GM18951 (cell line): ENCODE data around the gene IQCF5.
"Not testable (repeated sequence)": the region's sequence is repeated elsewhere in the genome, so short reads cannot be mapped to it uniquely, and the experiment has no call there.

Source experiments
- POLR2A ChIP-seq: IDR thresholded peaks from 4 replicates; pipeline ENCODE4 v1.6.1; 2011; ENCODE audit warnings: mild to moderate bottlenecking; ENCODE audit not compliant: insufficient read length, insufficient read depth; ENCODE audit errors: extremely low read depth
- in situ Hi-C: fragments of 300-500 bp; cut with MboI; formaldehyde crosslinking; loops from one replicate; pipeline ENCODE4 v1.12.0; 2022; ENCODE audit warnings: low sequenced_read_pairs, mixed read lengths, inconsistent platforms; ENCODE audit not compliant: unreplicated experiment

IQCF5 gene

DNA sequence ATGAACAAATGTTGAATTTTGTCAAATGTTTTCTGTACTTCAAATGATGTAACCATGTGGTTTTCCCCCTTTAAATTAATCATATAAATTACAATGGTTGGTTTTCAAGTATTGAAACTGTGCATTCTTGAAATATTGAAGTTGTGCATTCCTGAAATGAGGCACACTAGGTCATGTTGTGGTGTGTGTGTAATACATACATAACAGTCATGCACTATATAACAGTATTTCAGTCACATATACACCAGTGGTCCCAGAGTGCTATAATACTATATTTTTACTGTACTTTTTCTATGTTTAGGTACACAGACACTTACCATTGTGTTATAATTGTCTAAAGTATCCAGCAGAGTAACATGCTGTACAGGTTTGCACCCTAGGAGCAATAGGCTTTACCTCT lies 11.0 kb upstream of the IQCF5 start:
- no peak for TF ChIP-seq POLR2A
- in situ Hi-C loops: no loop called here

DNA sequence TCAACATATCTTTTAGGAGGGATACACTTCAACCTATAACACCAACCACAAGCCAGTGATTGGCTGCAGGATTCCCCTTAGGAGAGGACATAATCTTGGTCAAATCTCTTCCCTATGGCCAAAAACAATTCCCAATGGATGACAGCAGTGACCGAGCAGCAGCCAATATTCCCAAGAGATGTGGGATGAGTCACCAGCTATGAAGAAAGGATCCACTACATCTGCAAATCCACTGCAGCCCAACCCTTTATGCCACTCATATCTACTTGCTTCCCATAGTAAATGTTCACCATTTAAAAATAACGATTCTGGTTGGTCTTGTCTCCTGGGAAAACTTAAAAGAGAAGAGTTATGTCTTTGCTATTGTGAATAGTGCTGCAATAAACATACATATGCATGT lies 4.5 kb upstream of the IQCF5 start:
- no peak for TF ChIP-seq POLR2A
- in situ Hi-C loops: no loop called here

DNA sequence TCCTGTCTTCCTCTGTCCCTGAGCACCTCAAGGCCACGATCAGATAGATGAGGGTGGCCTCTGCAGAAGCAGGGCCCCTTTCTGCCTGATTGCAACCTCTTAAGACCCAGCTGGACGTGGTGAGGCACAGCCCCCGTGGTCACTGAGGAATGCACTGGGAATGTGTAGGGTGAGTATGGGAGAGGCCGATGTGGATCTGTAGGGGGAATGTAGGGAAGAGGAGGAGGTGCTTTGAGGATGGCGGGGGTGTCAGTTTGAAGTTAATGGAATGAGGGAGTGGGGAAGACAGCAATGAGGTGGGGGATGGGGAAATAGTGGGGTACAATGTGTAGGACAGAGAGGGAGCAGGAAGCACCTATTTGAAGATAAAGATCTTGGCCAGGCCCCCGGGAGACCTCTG lies 785 bp upstream of the IQCF5 start:
- TF ChIP-seq POLR2A: no peak
- in situ Hi-C loops: no loop called here

DNA sequence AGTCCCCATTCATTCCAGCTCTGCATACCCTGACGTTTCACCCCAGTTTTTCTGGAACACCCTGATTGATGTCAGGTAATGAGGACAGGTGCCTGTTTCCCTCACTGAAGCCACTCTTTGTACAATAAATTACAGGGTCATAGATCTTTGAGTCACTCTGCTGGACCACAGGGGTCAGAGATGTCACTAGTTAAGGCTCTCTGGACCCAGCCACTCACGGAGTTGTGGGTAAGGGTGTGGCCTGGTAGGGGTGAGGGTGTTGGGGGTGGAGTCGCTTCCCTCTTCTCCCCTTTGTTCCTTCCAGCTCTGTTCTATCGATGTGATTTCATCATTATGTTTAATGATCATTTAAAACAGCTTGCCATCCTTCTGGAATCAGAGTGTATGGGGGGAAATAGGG lies 512 bp downstream of the IQCF5 start:
- in situ Hi-C loops: no loop called here
- no peak for TF ChIP-seq POLR2A

DNA sequence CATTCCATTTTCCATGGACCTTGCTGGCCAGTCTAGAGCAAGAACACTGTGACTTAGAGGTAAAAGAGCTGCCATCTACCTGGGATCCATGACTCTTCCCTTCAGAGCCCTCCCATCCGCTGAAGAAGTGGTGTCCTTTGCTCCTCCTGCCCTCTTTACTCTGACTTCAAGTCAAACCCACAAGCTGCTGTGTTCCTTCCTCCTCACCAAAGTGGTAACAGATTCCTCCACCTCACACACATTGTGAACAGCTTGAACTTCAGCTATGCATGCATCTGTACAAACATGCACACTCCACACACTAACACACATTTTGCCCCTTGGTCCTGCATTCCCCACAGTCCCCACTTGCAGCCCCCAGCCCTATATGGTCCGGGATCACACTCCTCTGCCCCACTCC lies 990 bp downstream of the IQCF5 start:
- in situ Hi-C loops: no loop called here
- TF ChIP-seq POLR2A: no peak

DNA sequence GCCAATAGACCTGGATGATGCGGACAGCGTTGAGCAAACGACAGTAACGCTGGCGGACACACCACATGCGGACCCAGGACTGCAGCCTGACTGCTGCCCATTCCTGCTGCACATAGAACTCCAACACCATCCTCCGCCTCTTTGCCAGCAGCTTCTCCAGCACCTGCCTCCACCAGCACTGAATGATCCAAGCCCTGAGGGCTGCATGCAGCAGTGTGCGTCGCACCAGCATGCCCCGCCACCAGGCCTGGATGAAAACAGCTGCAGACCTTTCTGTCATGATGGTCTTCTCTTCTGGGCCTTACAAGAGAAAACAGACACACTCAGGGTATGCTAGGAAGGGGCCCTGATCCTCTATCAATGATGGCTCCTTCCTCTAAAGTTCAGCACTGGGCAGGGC lies 1.5 kb downstream of the IQCF5 start:
- in situ Hi-C loops: no loop called here
- TF ChIP-seq POLR2A: no peak

DNA sequence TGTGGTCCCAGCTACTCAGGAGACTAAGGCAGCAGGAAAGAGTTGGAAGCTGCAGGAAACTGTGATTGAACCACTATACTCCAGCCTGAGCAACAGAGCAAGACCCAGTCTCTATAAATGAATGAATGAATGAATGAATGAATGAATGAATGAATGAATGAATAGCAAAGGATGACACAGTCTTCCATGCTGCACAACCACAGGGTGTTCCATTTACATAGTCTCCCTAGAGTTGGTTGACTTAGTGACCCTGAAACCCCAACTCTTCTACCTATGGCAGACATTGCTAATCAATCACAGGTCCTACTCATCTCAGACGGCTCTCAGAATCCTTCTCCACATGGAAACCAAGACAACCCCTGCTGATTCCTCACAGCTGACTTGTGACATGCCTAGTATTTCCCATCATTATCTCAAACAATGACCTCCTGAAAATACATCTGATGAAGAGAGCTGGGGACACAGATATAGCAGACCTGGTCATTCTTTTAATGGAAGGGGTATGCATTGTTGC lies 2.1 kb downstream of the IQCF5 start:
- TF ChIP-seq POLR2A: no peak
- in situ Hi-C loops: no loop called here

DNA sequence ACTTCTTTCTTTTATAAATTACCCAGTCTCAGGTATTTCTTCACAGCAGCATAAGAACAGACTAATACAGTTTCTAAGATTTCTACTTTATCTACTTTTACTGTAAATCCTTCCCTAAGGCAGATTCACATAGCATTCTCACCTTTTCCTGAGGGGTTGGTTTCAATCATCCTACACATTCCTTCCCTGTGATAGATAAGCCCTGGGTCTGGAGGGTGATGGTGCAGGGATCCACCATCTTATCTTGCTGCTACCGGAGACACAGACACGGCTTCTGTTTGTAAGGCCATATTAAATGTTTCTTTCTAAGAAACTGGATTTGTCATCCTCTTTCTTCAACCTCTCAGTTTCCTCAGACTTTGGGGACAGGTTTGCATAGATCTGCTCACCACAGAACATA lies 6.1 kb downstream of the IQCF5 start:
- in situ Hi-C loops: no loop called here
- no peak for TF ChIP-seq POLR2A

DNA sequence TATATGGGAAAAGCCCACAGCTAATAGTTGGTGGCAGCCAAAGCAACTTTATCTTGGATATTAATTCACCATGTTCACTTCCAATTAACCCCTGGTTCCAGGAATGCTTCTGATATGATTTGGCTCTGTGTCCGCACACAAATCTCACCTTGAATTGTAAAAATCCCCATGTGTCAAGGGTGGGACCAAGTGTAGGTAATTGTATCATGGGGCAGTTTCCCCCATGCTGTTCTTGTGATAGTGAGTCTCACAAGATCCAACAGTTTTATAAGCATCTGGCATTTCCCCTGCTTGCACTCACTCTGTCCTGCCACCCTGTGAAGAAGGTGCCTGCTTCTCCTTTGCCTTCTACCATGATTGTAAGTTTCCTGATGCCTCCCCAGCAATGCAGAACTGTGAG lies 6.5 kb downstream of the IQCF5 start:
- in situ Hi-C loops: not testable (repeated sequence)

DNA sequence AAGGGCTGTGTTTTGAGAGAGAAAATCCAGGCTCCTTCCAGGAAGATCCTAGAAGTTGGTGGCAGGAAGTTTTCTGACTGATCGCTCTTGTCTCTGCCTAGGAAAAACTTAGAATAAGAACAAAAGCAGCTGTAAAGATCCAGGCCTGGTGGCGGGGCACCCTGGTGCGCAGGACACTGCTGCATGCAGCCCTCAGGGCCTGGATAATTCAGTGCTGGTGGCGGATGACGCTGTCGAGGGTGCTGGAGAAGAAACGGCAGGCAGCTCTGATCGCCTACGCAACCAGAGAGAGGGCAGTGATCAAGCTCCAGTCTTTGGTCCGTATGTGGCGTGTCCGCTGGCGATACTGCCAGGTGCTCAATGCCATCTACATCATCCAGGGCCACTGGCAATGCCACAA lies 12.5 kb downstream of the IQCF5 start:
- no peak for TF ChIP-seq POLR2A
- in situ Hi-C loops: no loop called here

DNA sequence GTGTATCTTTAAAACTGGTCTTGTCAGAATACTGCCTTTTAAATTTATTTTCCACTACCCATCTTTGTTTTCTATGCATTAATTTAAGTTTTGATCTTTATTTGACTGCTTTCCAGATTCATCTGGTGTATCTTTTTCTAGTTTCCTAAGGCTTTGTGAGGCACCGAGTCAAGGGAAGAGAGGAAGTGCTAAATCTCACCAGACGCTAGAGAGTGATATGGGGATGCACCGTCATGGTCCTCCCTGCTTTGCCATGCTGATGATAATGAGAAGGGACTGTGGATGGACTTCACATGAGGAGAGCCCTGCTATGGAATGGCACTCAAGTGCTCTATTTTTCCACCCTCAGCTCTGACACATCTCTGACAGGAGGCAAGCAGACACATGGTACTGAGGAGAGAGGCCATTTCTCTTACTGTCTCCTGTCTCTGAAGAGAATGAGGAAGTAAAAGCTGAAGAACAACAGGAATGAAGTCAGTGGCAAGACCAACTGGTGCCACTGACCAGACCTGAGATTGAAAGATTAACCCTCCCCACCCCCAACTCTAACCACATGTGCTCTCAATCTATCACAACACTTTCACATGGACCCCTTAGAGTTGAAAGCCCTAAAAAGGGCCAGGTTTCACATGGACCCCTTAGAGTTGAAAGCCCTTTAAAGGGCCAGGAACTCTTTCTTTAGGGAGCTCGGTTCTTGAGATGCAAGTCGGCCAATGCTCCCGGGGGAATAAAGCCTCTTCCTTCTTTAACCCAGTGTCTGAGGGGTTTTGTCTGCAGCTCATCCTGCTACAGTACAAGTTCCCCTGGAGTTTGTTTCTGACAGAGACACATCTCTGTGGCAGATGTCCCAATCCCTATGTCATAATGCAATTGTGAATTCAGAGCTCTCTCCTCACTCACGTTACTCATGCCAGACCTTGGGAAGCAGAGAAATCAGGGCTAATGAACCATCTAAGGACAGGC lies 14.4 kb downstream of the IQCF5 start, which contains the start of gene IQCF2:
Gene IQCF2 (plus strand): TSS at position 913 of the 963 bp plus-strand sequence. CDS start 52 bp downstream, outside the sequence.
- TF ChIP-seq POLR2A: no peak
- in situ Hi-C loops: no loop called here

DNA sequence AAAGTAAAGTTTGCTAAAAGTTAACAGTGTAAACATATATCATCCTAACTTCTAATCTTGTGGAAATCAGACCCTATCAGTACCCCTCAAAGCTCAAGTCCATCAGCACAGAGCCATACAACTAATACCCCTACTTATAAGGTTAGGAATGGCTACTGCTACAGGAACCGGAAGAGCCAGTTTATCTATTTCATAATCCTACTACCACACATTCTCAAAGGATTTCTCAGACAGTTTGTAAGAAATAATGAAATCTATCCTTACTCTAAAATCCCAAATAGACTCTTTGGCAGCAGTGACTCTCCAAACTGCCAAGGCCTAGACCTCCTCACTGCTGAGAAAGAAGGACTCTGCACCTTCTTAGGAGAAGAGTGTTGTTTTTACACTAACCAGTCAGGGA lies 20.0 kb downstream of the IQCF5 start:
- in situ Hi-C loops: not testable (repeated sequence)

DNA sequence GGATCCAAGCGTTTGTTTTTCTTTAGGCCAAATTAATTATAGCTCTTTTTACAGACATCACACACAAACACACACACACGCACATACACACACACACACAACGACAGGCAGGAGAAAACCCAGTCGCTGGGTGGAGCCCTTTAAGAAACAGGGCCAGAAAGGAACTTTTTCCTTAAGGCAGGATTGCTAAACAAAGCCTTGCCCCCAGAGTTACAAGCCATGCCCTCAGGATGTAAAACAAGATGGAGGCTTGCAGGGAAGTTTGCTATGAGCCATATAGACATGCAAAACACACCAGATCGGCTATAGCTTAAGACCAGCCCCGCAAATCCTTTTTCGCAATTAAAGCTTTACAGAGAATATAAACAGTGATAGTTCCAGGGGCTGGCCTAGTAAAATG lies 30.3 kb downstream of the IQCF5 start:
- in situ Hi-C loops: no loop called here

DNA sequence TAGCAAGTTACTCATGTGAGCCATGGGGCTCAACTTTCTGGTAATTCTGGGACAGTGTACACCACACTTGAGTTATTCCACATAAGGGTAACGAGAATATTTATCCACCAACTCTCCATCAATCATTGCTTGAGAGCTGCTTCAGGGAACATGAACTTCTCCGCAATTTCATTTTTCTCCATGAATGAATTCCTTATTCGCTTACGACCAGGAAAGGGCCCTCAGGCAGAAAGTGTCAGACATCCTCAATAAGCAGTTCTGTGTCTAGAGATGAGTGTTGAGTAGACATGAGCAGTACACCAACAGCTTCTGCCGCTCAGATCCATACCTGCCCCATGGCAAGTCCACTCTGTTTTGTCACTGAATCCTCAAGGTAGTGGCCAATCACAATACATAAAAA lies 38.8 kb downstream of the IQCF5 start:
- no peak for TF ChIP-seq POLR2A
- in situ Hi-C loops: no loop called here

More for the DNA sequence above, 30.3 kb downstream of the IQCF5 start:
- no peak for TF ChIP-seq POLR2A
